Measurements from ENCODE around the gene PPM1H. TPM values are rescaled to one million over a fixed set of nuclear protein-coding genes. Genes with fewer than 3 reads are reported as not detected.
A peak's percentile ranks its signal among the peaks of the same experiment; 100 is the strongest.
"Not testable (repeated sequence)": the region's sequence is repeated elsewhere in the genome, so short reads cannot be mapped to it uniquely, and the experiment has no call there.

Gene PPM1H
- total RNA-seq, 1 experiment from 2014 or later = 9.7 TPM

- no peak for DNase-seq (ENCODE audit: low read depth)
These were observed 25.6 kb downstream of the PPM1H start for GRCh38 chr12:62909340-62909739.

- no peak for DNase-seq (ENCODE audit: low read depth)
These were observed 26.3 kb downstream of the PPM1H start for GRCh38 chr12:62908674-62909073.

- no peak for DNase-seq (ENCODE audit: low read depth)
These were observed 27.4 kb downstream of the PPM1H start for GRCh38 chr12:62907561-62907960.

GRCh38 chr12:62907078-62907477, 27.9 kb downstream of the PPM1H start:
- no peak for DNase-seq (ENCODE audit: low read depth)

- no peak for DNase-seq (ENCODE audit: low read depth)
These were observed 31.8 kb downstream of the PPM1H start for GRCh38 chr12:62903151-62903550.

GRCh38 chr12:62900686-62901272, 34.2 kb downstream of the PPM1H start:
- DNase-seq (ENCODE audit: low read depth) = no peak

GRCh38 chr12:62899568-62900390, 35.2 kb downstream of the PPM1H start:
- DNase-seq (ENCODE audit: low read depth) = no peak

- DNase-seq (ENCODE audit: low read depth) = no peak
These were observed 36.4 kb downstream of the PPM1H start for GRCh38 chr12:62898526-62898925.

GRCh38 chr12:62895351-62895877, 39.5 kb downstream of the PPM1H start:
- DNase-seq (ENCODE audit: low read depth) = no peak

GRCh38 chr12:62893276-62893675, 41.7 kb downstream of the PPM1H start:
- peak; percentile 24 for DNase-seq (ENCODE audit: low read depth)

- DNase-seq (ENCODE audit: low read depth) = no peak
These were observed 43.0 kb downstream of the PPM1H start for GRCh38 chr12:62891805-62892549.

GRCh38 chr12:62888454-62889110, 46.4 kb downstream of the PPM1H start:
- no peak for DNase-seq (ENCODE audit: low read depth)

GRCh38 chr12:62886796-62887195, 48.2 kb downstream of the PPM1H start:
- DNase-seq (ENCODE audit: low read depth) = no peak

- DNase-seq (ENCODE audit: low read depth) = no peak
These were observed 49.7 kb downstream of the PPM1H start for GRCh38 chr12:62885242-62885641.

GRCh38 chr12:62884832-62885231, 50.1 kb downstream of the PPM1H start:
- DNase-seq (ENCODE audit: low read depth) = not testable (repeated sequence)

GRCh38 chr12:62882696-62883095, 52.3 kb downstream of the PPM1H start:
- DNase-seq (ENCODE audit: low read depth) = no peak

GRCh38 chr12:62882140-62882539, 52.8 kb downstream of the PPM1H start:
- no peak for DNase-seq (ENCODE audit: low read depth)

GRCh38 chr12:62879691-62880090, 55.3 kb downstream of the PPM1H start:
- DNase-seq (ENCODE audit: low read depth) = no peak

- DNase-seq (ENCODE audit: low read depth) = not testable (repeated sequence)
These were observed 55.7 kb downstream of the PPM1H start for GRCh38 chr12:62879228-62879627.

- no peak for DNase-seq (ENCODE audit: low read depth)
These were observed 56.7 kb downstream of the PPM1H start for GRCh38 chr12:62878211-62878610.

GRCh38 chr12:62876938-62877548, 57.9 kb downstream of the PPM1H start:
- no peak for DNase-seq (ENCODE audit: low read depth)
